ENCODE measurements around the gene FAM131C. TPM values are rescaled to one million over a fixed set of nuclear protein-coding genes. Genes with fewer than 3 reads are reported as not detected.

The FAM131C gene
- total and polyA plus RNA-seq, 10 of the 15 experiments (the other 5 are each of a cell fraction or from before 2014, with no cell fraction given): 0.03 TPM; not detected in 9

- TF ChIP-seq ZBTB40 (IDR thresholded peaks at IDR 0.05; ENCODE audit: borderline replicate concordance) (no peak), BCL3 (IDR thresholded peaks at IDR 0.05; ENCODE audit: borderline replicate concordance, insufficient read depth, low read depth, low read length, poor library complexity, severe bottlenecking) (no peak)
Measured at GRCh38 chr1:16088351-16088911, 15.0 kb upstream of the FAM131C start (continued).

- Histone ChIP-seq H3K79me2 (ENCODE audit: control insufficient read depth, insufficient read depth, low read length) (no peaks in the 10 kb centered on the region), H3K9me3 (replicated peaks; ENCODE audit: control insufficient read depth, insufficient read depth, low read length) (no peaks in the 10 kb centered on the region), H3K4me3 (no peak overlapping the region), H3K27ac (ENCODE audit: control insufficient read depth, insufficient read depth) (no peak overlapping the region), H3K27me3 (replicated peaks in 1 of 2; ENCODE audit: control insufficient read depth in 2 of 2, insufficient read depth in 2 of 2, low read length in 1 of 2) (no peaks in the 10 kb centered on the region; a peak in 1 of 4 replicates), H3K9ac (ENCODE audit: control insufficient read depth, insufficient read depth, low read length) (no peak overlapping the region), H2AFZ (ENCODE audit: control insufficient read depth, low read depth, low read length) (no peak overlapping the region), H3K4me1 (ENCODE audit: control insufficient read depth, insufficient read depth, low read length) (no peaks in the 10 kb centered on the region), H3K36me3 (ENCODE audit: control insufficient read depth in 2 of 2, insufficient read depth in 2 of 2, low read length in 1 of 2) (no peaks in the 10 kb centered on the region), H3K4me2 (ENCODE audit: control insufficient read depth, insufficient read depth) (no peak overlapping the region), H4K20me1 (ENCODE audit: control insufficient read depth, insufficient read depth) (no peaks in the 10 kb centered on the region)
- RAD21 ChIA-PET (ENCODE audit: unreplicated experiment): interaction anchor here (0.6 to 1.6 kb wide), 2 partner anchors 9 to 99 kb away, joined by 3 to 5 read pairs; no protein-coding TSS in a partner anchor
- CTCF ChIA-PET: interaction anchor here (0.8 to 1.2 kb wide), 2 partner anchors 99 to 101 kb away, joined by 3 to 5 read pairs; no protein-coding TSS in a partner anchor
- POLR2A ChIA-PET: no interaction called here
- BruUV-seq (replicated peaks): no TSS peak
- no peak for DNase-seq (ENCODE audit: low read depth, low spot score)
- ATAC-seq: no peak
- no peak for FAIRE-seq
- 6% methylated on average over 7 of the region's 7 CpGs for WGBS (ENCODE audit: insufficient coverage, insufficient replicate concordance, low lambda C conversion rate, missing lambda C conversion rate)
- SMC1A ChIA-PET (ENCODE audit: uncharacterized antibody, unreplicated experiment): interaction anchor here (0.7 to 1.1 kb wide), 2 partner anchors 8 to 93 kb away, joined by 3 to 4 read pairs; no protein-coding TSS in a partner anchor
- in situ Hi-C loops (cut with MboI) (no loop called here), intact Hi-C loops (cut with micrococcal nuclease; ENCODE audit: unreplicated experiment) (no loop called here)
- TF ChIP-seq MYC (IDR thresholded peaks at IDR 0.05; ENCODE audit: insufficient read depth, insufficient read length, insufficient replicate concordance, low read length, severe bottlenecking): no peak
- TF ChIP-seq MXI1 (IDR thresholded peaks at IDR 0.05; ENCODE audit: low read depth, low read length): no peak
- no peak for TF ChIP-seq WRNIP1 (IDR thresholded peaks at IDR 0.05; ENCODE audit: borderline replicate concordance, low read depth, low read length)
- TF ChIP-seq RUNX3 (IDR thresholded peaks at IDR 0.05; ENCODE audit: low read length): no peak
- TF ChIP-seq SKIL (IDR thresholded peaks at IDR 0.05; ENCODE audit: low read depth, poor library complexity, severe bottlenecking): no peak
- no peak for TF ChIP-seq ZNF217 (IDR thresholded peaks at IDR 0.05)
- no peak for TF ChIP-seq BRCA1 (IDR thresholded peaks at IDR 0.05; ENCODE audit: low read depth, low read length)
- no peak for TF ChIP-seq NR2C1 (IDR thresholded peaks at IDR 0.05)
- TF ChIP-seq RELB (IDR thresholded peaks at IDR 0.05; ENCODE audit: low read depth): no peak
- no peak for TF ChIP-seq NFIC (IDR thresholded peaks at IDR 0.05; ENCODE audit: low read depth, low read length)
Measured at GRCh38 chr1:16087733-16088132, 14.3 kb upstream of the FAM131C start.

Data from GM12878 (cell line).